DOHH2 (cell line): ENCODE data around the gene KCTD11.

Experiments
- CTCF ChIP-seq: fragments of 200-600 bp; sonication (generic); IDR thresholded peaks from one replicate; pipeline ENCODE4 v1.5.1; 2014; ENCODE audit warnings: antibody characterized with exemption, mild to moderate bottlenecking, low read depth, low read length; ENCODE audit not compliant: poor library complexity, severe bottlenecking
- EZH2phosphoT487 ChIP-seq: fragments of 200-600 bp; sonication (generic); IDR thresholded peaks from 2 replicates; pipeline ENCODE4 v1.6.1; 2017; ENCODE audit warnings: borderline replicate concordance, mild to moderate bottlenecking, antibody characterized with exemption, low read length, moderate library complexity, mixed read lengths

DNA sequence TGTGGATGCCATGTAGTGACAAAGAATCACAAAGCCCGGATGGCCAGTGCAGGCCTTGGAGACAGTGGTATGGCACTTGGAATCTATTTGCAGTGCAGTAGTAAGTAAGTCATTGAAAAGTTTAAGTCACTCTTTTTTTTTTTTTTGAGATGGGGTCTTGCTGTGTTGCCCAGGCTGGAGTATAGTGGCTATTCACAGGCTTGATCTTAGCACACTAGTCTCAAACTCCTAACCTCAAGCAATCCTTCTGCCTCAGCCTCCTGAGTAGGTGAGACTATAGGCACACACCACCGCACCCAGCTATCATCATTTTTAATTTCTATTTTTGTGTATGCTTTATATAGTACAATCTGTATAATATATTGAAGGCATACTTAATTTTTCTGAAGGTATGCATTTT, 46.6 kb downstream of the KCTD11 start:
- TF ChIP-seq CTCF (no peak), EZH2phosphoT487 (no peak)
